Right ventricle myocardium superior (tissue), 1 donor: Measurements from ENCODE around the gene TEKTIP1. TPM values are rescaled to one million over a fixed set of nuclear protein-coding genes. Genes with fewer than 3 reads are reported as not detected.

ENCODE experiments used
- ATAC-seq: fragments of 200-7000 bp; cut with Tn5 transposase; one replicate; pipeline ENCODE4 v1.9.1; 2020; ENCODE audit warnings: mild to moderate bottlenecking; ENCODE audit not compliant: poor library complexity
- DNase-seq: peaks from one replicate; pipeline ENCODE4 v3.0.0-alpha.2; 2020
- intact Hi-C: fragments of 100-400 bp; cut with DNase I; formaldehyde crosslinking; loops from one replicate; pipeline ENCODE4 v1.11.2; 2022
- long read RNA-seq: library from polyadenylated mRNA; unstranded; transcript quantifications from one replicate; pipeline ENCODE4 v2.0.0, GENCODE V29; 2021
- total RNA-seq: library from RNA; stranded (reverse); fragmentation: NEBNext Ultra II Directional; extraction: Animal tissue kit (Norgen Biotek cat#: 25700); gene quantifications from one replicate; pipeline ENCODE4 v1.2.1, GENCODE V29; 2021
- donor health status: DM: no; HTN: yes; CAD: no; lungs with severe emphysema.

The TEKTIP1 gene
- total RNA-seq: 0.46 TPM
- long read RNA-seq: 0 reads

- intact Hi-C loops: no loop called here
- ATAC-seq (no peak), DNase-seq (no peak)
Measured at GRCh38 chr19:3538965-3539755, at the start of gene TEKTIP1. TSS of gene TEKTIP1 (plus strand) at chr19:3539174. CDS start at chr19:3539178, 4 bp downstream.

- intact Hi-C loops: no loop called here
Measured at GRCh38 chr19:3491396-3492119, 47.4 kb upstream of the TEKTIP1 start.

GRCh38 chr19:3492131-3492839 is 46.7 kb upstream of the TEKTIP1 start:
- DNase-seq: no peak
- ATAC-seq: no peak
- intact Hi-C loops: no loop called here

More at GRCh38 chr19:3491396-3492119, 47.4 kb upstream of the TEKTIP1 start:
- ATAC-seq (no peak), DNase-seq (no peak)

GRCh38 chr19:3492919-3493318 is 46.1 kb upstream of the TEKTIP1 start:
- DNase-seq: no peak
- intact Hi-C loops: no loop called here

DNA sequence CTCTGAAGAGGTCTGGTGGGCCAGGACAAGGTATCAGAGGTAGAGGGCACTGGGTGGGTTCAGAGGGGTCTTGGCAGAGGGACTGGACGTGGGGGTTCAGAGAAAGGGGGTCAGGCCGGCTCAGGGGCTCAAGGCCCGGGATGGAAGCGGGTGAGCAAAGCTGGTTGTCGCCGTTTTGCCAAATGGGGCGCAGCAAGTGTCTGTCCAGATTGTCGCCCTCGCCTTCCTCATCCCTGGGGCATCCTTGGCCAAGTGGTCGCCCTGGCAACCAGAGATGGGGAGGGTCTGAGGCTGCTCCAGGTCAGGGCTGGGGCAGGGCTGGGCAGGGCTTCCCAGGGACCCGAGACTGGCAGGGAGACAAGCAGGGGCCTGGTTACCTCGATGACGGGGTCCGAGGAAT is 45.3 kb upstream of the TEKTIP1 start:
- intact Hi-C loops: no loop called here
- no peak for ATAC-seq
- no peak for DNase-seq

More at GRCh38 chr19:3492919-3493318, 46.1 kb upstream of the TEKTIP1 start:
- no peak for ATAC-seq

DNA sequence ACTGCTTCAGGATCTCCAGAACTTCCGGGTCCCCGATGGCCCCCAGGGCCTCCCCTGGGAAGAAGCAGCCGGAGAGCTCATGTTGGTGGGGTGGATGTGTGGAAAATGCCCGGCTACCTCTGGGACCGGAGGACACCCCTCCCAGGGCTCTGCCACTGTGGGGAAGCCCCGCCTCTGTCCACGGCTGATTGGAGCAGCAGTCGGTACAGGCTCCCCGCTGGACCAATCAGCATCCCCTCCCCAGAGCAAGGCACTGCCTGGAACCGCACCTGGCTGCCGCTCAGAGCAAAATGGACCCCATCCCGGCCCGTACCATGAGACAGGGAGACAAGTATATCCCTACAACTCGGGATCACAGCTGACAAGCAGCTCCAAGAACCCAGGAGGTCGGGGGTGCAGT is 44.9 kb upstream of the TEKTIP1 start:
- intact Hi-C loops: no loop called here
- DNase-seq (no peak), ATAC-seq (no peak)

DNA sequence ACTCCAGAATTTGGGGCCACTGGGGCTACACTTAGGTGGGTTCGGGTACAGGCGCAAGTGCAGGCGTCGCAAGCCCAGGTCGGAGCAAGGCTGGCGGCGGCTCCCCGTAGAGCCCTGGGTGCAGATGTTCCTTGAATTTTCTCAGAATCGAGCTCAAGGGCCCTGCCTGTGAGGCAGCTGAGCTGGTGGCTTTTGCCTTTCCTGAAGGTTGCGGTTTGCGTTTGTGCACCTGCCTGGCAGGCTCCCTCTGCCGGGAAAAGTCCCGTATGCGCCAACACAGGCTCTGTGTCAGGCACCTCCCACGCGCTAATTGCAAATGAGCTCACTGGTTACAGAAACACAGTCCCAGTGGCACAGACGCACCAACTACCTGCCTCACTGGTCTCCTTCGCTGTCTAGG is 44.4 kb upstream of the TEKTIP1 start:
- DNase-seq: no peak
- ATAC-seq: no peak
- intact Hi-C loops: no loop called here

DNA sequence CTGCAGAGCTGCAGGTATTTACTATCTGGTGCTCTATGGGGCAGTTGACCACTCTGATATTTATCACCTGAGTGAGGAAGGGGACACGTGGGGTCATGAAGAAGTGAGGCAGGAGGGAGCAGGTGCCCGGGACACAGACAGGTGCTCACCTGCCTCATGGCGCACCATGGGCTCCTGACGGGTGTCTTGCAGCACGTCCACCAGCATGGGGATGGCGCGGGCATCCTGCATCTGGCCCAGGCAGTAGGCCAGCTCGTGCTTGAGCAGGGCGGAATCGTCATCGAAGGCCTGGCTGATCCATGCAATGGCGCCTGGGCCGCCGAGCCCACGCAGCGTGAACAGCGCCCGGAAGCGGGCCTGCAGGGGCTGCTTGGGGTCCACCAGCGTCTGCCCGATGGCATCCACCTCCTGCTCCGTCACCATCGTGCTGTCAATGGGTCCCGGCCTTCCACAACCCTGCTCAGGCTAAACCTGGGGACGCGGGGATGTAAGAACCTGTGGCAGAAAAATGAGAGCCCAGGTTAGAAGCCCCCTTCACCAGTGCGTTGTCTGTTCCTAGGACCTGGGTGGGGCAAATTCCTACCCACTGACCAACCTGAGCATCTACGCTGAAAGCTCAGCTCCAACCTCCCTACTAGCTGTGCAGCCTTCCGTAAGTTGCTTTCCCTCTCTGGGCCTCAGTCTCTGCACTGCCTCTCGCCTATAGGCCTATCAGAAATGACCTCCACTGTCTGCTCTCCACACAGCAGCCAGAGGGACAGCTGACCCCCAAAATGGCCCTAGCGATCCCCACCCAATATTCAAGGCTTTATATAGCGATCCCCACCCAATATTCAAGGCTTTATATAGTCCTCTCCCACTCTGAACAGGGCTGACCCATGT is 42.3 kb upstream of the TEKTIP1 start:
- DNase-seq (no peak), ATAC-seq (no peak)
- intact Hi-C loops: no loop called here

DNA sequence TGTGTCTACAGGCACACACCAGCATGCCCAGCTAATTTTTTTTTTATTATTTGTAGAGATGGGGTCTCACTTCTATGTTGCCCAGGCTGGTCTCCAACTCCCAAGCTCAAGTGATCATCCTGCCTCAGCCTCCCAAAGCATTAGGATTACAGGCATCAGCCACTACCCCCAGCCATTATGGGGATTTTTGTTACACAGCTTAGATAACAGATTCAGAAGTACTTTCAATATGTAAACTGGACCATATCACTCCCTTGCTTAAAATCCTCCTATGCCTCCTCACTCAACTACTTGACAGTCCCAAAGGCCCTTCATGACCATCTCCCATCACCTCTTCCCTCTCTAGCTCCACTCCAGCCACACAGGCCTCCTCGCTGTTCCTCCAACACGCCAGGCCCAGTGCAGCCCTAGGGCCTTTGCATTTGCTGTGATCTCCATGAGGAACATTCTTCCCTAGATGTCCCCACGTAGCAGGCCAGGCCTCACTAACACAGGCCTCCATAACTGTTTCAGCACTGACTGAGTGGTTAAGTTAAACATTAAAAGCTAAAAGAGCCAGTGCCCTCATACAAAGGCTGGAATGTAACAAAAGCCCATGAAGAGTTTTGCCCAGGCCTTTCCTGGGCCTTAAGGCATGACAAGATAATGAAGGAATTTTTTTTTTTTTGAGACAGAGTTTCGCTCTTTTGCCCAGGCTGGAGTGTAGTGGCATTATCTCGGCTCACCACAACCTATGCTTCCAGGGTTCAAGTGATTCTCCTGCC is 41.0 kb upstream of the TEKTIP1 start:
- DNase-seq (no peak), ATAC-seq (no peak)
- intact Hi-C loops: no loop called here

DNA sequence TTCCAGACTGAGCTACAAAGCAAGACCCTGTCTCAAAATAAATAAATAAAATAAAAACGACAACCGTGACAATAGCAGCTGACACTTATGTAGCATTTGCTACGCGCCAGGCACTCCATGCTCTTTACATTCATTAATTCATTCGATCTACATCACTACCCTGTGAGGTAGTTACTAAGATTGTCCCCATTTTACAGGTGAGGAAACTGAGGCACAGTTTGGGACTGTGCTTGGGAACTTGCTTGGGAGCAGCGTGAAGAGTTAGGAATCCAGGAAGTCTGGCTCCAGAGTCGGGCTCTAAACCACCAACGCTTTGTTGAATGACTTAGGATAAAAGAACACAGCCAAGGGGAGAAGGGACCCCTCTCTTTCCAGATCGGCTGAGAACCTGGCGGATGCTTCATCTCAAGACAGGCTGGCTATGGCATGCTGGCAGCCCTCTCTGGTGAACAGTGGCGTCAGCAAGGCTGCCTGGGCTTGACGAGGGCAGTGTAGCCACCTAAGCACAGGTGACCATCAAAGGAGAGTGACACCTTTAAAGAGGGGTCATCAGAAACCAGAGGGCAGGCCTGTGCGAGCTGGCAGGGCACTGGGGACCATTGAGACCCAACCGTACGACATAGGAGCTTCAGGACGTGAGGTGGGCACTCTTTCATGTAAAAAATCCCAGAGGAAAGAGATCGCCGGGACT is 39.1 kb upstream of the TEKTIP1 start:
- no peak for ATAC-seq
- intact Hi-C loops: no loop called here
- DNase-seq: no peak

- ATAC-seq (peak; percentile 97), DNase-seq (peak; percentile 97)
- intact Hi-C loops: no loop called here
Measured at GRCh38 chr19:3500429-3501101, 38.4 kb upstream of the TEKTIP1 start, which contains the start of gene DOHH. TSS of gene DOHH (minus strand) at chr19:3500674. CDS start at chr19:3496814, 3,860 bp downstream.

- intact Hi-C loops: no loop called here
- no peak for ATAC-seq
Measured at GRCh38 chr19:3501780-3502179, 37.2 kb upstream of the TEKTIP1 start.

GRCh38 chr19:3503036-3503572 is 35.9 kb upstream of the TEKTIP1 start:
- intact Hi-C loops: no loop called here
- DNase-seq (no peak), ATAC-seq (no peak)

More at GRCh38 chr19:3501780-3502179, 37.2 kb upstream of the TEKTIP1 start:
- DNase-seq: no peak

DNA sequence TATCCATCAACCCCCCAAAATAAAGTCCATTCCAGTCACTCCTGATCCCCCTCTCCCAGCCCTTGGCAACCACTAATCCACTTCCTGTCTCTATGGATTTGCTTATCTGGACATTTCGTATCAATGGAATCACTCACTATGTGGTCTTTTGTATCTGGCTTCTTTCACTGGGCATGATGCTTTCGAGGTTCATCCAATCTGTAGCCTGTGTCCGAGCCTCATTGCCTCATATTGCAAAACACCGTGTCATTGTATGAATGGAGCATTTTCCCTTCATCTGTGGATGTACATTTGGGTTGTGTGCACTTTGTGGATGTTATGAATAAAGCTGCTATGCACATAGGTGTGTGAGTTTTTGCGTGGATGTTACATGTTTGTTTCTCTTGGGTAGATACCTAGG is 34.2 kb upstream of the TEKTIP1 start:
- DNase-seq: no peak
- ATAC-seq: no peak
- intact Hi-C loops: no loop called here

- intact Hi-C loops: no loop called here
- DNase-seq: peak; percentile 100
- peak; percentile 97 for ATAC-seq
Measured at GRCh38 chr19:3505598-3506383, 33.2 kb upstream of the TEKTIP1 start, which contains the start of gene FZR1. TSS of gene FZR1 (plus strand) at chr19:3506311. CDS start at chr19:3522990, 16,679 bp downstream.
